Suppressor macrophage treated with lipopolysaccharide for 4 hours (primary cell): ENCODE data around the gene ZNF787.
"Not testable (repeated sequence)": the region's sequence is repeated elsewhere in the genome, so short reads cannot be mapped to it uniquely, and the experiment has no call there.

Source experiments
- DNase-seq: peaks from one replicate; pipeline ENCODE4 v3.0.0-alpha.2; 2020

The ZNF787 gene

GRCh38 chr19:56121180-56122167, at the start of gene ZNF787:
TSS of gene ZNF787 (minus strand) at chr19:56121295. CDS start at chr19:56103217, 18,078 bp downstream.
- peak; percentile 98 for DNase-seq

GRCh38 chr19:56170261-56170660, 49.2 kb upstream of the ZNF787 start:
- DNase-seq = no peak

- no peak for DNase-seq
Observed at GRCh38 chr19:56167064-56167578, 46.0 kb upstream of the ZNF787 start.

GRCh38 chr19:56163097-56163496, 42.0 kb upstream of the ZNF787 start:
- DNase-seq = no peak

GRCh38 chr19:56162258-56162657, 41.2 kb upstream of the ZNF787 start:
- DNase-seq = peak; percentile 58

- DNase-seq = no peak
Observed at GRCh38 chr19:56161534-56161933, 40.4 kb upstream of the ZNF787 start.

- DNase-seq = no peak
Observed at GRCh38 chr19:56159622-56160271, 38.7 kb upstream of the ZNF787 start.

- DNase-seq = no peak
Observed at GRCh38 chr19:56159009-56159559, 38.0 kb upstream of the ZNF787 start.

- DNase-seq = no peak
Observed at GRCh38 chr19:56158170-56158757, 37.2 kb upstream of the ZNF787 start.

GRCh38 chr19:56156768-56157167, 35.7 kb upstream of the ZNF787 start:
- DNase-seq = no peak

- no peak for DNase-seq
Observed at GRCh38 chr19:56155124-56155687, 34.1 kb upstream of the ZNF787 start.

GRCh38 chr19:56153507-56153906, 32.4 kb upstream of the ZNF787 start:
- no peak for DNase-seq

GRCh38 chr19:56152644-56153043, 31.5 kb upstream of the ZNF787 start:
- no peak for DNase-seq

GRCh38 chr19:56150358-56150757, 29.3 kb upstream of the ZNF787 start:
- no peak for DNase-seq

- no peak for DNase-seq
Observed at GRCh38 chr19:56149656-56150038, 28.6 kb upstream of the ZNF787 start.

GRCh38 chr19:56148955-56149655, 28.0 kb upstream of the ZNF787 start:
- DNase-seq = not testable (repeated sequence)

GRCh38 chr19:56148096-56148495, 27.0 kb upstream of the ZNF787 start:
- DNase-seq = no peak

GRCh38 chr19:56147307-56147706, 26.2 kb upstream of the ZNF787 start:
- DNase-seq = no peak

GRCh38 chr19:56146904-56147303, 25.8 kb upstream of the ZNF787 start:
- no peak for DNase-seq

GRCh38 chr19:56145698-56146097, 24.6 kb upstream of the ZNF787 start:
- DNase-seq = no peak

- no peak for DNase-seq
Observed at GRCh38 chr19:56144831-56145230, 23.7 kb upstream of the ZNF787 start.

- no peak for DNase-seq
Observed at GRCh38 chr19:56144376-56144775, 23.3 kb upstream of the ZNF787 start.
